Middle frontal gyrus (tissue), 1 donor: Measurements from ENCODE around the gene DPYD.

Source experiments
- DNase-seq: peaks from one replicate; pipeline ENCODE4 v3.0.0-alpha.2; 2015; ENCODE audit warnings: low spot score; ENCODE audit errors: extremely low spot score

Gene DPYD

DNA sequence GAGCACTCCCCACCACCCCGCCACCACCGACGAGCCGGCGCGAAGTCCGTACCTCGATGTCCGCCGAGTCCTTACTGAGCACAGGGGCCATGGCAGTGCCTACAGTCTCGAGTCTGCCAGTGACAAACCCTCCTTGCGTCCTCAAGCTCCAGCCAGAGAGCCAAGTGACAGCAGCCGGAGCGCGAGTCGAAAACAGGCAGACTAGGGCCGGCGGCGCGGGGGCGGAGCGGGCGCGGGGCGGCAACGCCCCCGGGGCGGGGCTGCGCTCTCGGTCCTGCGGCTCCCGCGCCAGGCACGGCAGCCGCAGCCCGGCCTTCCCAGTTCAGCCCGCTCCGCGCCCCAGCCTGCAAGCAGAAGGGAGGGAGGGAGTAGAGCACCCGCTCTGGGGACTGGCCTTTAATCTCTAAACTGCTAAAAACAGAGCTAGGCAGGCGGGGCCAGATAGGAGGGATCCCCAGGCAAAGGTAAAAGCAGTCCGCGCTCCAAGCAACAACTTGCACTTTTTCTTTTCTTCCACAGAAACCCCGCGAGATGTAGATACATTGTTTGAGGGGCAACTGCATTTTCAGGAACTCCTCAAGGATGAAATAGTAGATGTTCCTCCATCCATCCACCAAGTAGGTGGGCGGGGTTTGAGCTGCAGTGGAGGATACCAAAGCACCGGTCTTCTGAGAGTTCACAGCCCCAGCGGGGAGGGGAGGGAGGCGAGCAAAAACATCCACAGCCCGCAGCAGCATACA lies at the start of gene DPYD:
TSS of gene DPYD (minus strand) at position 203 of the 740 bp plus-strand sequence. CDS start at position 91, 112 bp downstream.
- peak; percentile 79 for DNase-seq

DNA sequence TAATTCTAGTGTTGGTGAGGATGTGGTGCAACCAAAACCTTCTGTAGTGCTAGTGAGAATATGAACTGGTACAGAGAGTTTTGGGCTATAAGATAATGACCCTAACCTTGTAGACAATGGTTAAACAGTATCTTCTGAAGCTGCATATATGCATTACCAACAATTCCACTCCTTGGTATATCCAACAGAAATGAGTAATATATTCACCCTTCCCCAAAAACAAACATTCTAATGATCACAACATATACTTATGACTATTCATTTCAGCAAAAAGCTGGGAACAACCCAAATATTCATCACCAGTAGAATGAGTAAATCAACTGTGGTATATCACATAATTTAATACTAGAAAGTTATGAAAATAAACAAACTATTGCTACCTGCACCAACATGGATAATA lies 39.6 kb upstream of the DPYD start:
- no peak for DNase-seq

DNA sequence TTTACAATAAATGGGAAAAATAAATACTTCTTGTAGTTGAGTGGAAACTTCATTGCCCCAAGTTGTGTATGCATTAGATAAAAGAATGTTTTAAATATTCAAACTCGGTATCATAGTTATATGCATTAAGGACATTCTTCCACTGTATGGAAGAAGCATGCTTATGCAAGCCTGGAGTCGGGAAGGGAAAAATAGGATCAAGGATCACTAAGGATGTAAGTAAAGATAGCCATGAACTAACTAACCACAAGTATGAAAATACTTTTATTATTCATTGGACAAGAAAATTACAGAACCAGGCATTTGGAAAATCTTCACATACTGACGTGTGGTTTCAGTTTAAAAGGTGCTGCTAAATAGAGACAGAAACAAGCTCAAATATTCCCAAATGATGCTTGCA lies 26.9 kb upstream of the DPYD start:
- no peak for DNase-seq

DNA sequence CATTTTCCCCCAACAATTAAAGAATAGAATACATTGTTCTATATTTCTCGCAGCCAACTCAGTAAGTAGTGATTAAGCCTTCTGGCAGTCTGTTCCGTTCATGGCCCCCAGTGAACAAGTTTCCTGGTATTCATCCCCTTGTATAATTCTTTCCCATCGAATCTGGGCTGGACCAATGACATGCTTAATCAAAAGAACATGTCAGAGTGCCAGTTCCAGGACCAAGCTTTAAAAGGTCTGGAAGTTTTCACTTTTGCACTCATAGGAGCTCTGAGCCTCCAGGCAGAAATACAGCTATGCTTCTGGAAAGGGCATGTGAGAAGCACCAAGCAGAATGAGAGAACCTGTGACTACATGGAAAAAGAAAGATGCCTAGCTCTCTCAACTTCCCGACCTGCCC lies 22.5 kb upstream of the DPYD start:
- DNase-seq = no peak

DNA sequence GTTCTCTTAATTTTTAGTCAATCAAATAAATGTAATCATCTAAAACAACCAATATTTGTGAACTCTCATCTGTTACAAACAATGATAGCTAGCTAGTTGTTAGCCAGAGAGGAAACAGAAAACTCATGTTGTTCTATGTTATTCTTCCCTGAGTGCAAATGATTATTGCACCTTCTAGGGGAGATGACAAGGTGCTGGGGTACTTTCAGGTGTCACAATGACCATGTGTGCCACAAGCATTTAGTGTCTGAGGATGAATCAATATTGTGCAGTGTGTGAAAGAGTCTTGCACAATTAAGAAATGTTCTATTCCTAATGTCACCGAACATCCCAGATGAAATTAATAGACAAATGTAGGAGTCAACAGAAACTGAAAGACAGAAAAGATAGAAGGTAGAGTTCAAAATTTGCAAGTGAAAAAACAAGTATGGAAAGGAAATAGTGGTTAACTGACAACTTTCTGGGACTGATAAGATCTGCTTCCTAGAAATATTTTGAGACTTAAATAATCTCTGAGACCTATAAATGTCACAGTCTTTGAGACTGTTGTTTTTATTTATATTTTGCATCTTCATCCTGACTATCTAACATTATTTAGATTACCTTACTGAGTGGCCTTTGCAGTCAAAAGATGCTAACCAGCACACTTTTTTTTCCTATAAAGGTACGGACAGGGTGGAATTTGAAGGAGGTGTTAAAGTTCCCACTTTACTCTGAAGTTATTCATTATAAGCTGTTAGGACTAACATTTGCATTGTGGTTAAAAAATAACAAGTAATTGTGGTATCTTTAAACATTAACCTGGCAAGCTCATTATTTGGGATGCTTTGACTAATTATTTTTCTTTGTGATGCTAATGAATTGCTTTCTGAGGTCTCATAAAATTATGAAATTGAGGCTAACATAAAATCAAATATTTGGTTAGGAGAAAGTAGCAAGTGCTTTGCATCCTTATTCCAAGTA lies 21.6 kb upstream of the DPYD start:
- no peak for DNase-seq

DNA sequence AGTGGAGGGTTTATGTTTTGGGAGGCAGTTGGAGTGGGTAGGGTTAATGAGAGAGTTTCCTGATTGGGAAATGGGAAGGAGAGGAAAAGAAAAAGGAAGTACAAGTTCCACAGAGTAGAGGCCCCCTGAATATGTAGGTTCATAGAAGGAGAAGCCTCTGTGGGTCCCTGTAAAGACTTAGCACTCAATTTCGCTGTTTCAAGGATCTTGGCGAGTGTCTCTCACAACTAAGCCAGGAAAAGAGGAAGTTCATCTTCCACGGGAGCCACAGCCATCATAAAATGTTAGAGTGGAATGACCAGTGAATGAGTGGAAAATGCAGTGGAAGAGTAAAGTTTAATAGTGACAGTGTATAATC lies 17.4 kb upstream of the DPYD start:
- no peak for DNase-seq

DNA sequence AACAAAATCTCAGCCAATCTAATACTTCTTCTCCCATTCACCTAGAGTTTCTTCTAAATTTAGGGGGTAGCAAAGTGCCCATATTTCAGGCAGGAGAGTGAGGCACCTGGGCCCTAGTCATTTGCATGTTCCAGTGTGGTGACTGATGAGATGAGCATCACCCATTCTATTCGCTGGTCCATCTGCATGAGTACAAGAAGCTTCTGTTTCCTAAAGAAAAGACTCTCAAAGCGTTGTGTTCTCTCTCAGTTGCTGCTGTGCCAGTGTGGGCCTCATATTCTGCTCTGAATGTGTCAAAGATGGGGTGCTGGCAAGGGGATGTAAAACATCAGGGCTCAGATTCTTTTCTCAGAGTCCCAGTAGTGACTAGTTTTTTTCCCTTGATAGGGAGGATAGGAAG lies 16.1 kb upstream of the DPYD start:
- DNase-seq = no peak

DNA sequence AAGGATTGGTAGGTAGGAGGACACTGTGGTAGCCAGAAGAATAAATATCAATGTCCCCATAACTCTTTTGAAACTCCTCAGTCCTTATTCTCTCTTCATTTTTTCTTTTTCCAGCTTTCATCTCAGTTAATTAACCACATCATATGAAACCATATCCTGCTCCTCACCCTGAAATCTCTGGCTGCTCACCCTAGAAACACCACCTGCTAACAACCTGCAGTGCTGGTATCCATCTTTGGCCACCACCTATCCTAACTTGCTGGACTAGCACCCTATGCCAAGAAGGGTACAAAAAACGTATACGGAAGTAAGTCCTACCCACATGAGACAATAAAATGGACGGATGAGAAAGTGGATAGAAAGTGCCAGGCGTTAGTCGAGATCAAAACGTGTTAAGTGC lies 13.7 kb upstream of the DPYD start:
- DNase-seq = no peak

DNA sequence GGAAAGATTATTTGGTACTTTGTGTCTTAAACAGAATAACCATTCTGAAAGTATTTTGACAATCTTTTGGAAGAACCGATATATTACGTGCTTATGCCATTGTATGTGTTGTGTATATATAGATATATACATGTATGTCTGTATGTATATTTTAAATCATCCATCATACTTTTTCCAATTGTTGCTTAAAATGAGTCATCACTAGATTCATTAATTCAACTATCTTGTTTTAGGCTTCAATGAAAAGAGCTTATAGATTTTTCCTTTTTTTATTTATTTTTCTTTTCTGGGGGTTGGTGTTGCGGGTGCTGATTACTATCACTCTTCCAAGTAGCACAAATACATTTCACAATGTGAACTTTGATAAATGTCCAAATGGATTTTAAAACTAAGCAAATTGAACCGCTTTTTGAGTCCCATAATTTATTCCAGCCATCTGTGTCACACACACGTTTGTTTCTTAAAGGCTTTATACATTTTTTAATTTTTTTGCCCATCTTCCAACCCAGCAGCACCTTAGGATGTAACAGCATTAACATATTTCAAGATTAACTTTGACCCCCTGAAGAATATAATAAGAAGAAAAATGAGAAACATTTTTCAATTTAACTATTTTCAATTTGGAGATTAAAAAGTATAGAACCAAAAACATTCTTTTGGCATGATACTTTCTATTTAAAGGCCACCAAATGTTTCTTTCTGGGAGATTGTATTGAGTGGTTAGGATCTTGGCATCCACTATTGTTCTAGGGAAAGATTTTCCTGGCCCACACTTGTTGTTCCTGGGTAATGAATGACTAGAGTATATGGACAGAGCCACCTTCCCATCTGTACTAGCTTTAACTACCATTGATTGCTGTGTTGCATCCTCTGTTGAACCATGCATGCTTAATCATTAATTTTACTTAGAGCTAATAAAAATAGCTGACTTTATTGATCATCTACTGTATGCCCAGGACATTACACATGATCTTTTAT lies 9.3 kb upstream of the DPYD start:
- no peak for DNase-seq

DNA sequence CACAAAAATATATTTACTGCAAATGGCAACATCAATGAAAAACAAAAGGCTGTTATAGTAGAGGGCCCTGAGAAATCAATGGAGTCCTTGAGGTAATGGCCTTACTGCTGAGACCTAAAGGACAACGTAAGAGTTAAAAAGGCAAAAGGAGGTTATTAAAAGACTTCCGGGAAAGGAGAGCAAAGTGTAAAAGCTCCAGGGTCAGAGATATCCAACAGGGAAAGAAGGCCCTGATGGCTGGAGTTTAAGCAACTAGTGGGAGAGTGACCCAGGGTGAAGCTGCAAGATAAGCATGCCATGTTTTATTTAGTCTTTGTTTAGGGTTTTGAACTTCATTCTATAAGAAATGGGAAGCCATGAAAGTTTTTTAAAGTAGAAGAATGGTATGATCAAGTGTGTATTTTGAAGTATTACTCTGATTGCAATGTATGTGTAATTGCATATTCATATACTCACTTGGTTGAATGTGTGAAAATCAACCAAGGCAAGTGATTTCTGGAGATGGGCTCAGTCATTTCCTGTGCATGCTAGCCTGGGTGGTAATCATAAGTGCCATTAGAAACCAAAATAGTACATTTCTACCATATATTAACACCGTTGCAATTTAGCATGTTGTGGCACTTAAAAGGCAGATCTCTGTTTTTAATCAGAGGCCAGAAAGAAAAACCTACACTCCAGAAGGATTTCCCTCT lies 5.3 kb upstream of the DPYD start:
- DNase-seq = no peak

DNA sequence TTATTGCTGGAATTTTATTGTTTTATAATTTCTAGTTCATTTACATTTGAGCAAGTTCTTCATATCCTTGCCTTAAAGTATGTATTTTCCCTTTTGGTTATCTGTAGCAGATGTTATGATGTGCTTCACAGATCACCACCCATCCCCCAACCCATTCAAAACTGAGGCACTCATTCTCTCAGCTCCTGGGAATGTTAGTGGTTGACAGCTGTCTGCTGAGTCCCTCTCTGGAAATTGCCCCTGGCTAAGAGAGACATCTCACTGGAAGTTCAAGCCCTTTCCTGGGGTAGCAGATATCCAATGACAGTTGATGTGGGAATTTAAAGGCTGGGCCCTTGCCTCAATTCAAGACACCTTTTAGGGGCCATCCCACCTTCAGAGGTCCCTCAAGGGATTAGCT lies 4.3 kb upstream of the DPYD start:
- DNase-seq = no peak

DNA sequence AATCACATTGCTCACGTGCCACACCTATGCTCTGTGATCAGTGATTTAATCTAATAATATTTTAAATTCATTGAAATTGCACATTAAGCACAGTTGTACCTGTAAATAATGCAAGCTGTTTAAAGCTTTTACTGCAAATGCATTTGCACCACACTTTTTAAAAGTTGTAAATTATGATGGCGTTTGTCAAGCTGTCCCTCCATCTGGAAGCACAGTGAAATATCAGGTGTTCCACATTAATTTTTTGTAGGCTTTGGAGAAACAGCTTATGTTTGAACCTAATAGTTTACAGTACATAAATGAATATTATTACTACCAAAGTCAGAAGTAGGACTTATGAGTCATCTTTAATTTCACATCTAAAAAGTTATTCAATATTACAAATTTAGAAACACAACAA lies 3.0 kb upstream of the DPYD start:
- no peak for DNase-seq

DNA sequence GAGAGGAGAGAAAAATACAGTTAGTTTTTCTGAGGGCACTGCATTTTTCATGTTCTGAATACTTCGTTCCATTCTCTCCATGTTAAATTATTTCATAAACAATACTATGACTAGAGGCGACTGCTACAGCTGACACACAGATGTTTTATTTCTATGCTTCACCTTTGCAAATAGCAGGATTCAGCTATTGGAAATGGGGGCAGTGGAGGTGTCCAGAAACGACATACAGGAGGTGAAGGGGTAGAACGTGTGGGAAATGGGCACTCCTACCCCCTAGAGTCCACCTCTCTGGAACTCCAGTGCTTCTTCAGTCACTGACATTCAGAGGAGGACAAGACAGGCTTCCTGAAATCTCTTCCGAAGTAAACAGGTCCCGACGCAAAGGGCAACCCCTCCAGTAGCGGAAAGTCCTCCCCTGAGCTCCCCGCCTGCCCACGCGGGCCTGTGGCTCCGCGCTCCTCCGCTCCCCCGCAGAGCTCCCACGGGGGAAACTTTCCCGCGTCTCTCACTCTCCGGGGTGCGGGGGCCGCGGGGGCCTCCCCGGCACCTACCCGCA lies 480 bp downstream of the DPYD start:
- DNase-seq = no peak

DNA sequence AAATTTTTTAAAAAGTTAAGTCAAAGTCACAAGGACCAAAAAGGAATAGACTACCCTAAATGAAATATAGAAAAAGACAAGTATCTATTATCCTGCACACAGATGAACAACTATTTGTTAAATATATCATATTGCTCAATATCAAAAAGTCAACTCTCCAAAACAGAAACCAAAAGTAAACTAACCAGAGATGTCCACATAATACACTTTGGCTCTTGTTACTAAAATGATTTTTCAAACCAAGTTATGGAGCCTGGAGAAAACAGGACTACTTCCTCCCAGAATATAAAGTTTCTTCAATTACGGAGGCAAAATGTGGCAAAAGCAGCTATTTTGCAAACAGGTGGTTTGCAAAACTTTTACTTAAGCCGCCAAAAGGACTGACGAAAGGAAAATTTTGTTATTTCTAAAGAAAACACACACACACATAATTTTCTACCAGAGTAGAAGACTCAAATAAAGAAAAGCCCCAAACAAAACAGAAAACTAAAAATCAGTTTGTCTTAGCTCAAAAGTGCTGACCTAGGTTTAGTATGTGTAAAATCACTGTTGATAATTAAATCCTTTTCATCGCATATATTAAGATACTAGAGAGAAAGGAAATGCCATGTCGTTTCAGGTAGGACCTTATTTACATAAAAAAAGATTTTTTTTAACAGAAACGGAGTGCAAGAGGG lies 1.1 kb downstream of the DPYD start:
- DNase-seq = no peak

DNA sequence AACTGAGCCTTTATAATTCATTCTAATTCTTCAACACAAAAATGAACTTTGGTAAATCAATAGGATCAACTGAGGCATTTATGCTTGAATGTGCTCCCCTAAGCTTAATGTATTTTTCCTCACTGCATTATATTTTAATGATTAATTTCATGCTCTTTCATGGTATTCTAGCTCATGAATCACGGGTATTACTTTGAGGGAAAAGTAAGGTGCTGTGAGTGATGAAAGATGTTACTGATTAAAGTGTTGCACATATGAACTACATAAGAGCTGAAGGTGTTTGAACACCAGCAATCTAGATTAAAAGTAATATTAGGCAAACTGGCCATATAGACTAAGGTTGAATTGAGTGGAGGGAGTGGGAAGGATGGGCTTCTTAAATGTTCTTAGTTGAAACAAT lies 1.9 kb downstream of the DPYD start:
- no peak for DNase-seq

DNA sequence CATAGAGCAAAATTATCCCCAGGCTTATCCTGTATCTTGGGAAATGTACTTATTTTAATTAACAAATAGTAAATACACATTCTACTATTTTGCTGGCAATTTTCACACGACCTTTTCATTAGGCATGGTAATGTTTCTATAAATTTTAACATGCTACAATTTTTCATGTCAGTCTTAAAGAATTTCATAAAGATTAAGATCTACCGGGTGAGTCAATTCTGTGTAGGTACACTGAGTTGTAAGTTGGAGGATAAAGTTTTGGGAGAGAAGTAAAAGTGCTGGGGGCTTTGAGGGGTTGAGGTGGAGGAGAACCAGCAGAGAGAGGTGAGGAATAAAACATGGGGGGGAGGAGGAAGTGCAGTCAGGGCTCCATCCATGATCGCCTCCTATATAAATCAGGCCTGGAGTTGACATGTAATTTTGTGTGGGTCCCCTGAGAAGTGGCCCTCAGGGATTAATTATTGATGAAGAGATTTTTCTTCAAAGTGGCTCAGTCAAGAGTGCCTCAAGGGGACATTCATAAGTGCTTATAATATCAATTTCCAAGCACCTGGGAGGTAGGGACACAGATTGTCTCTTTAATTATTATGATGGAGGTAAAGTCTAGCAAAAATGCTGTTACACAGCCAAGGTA lies 7.2 kb downstream of the DPYD start:
- DNase-seq = no peak

DNA sequence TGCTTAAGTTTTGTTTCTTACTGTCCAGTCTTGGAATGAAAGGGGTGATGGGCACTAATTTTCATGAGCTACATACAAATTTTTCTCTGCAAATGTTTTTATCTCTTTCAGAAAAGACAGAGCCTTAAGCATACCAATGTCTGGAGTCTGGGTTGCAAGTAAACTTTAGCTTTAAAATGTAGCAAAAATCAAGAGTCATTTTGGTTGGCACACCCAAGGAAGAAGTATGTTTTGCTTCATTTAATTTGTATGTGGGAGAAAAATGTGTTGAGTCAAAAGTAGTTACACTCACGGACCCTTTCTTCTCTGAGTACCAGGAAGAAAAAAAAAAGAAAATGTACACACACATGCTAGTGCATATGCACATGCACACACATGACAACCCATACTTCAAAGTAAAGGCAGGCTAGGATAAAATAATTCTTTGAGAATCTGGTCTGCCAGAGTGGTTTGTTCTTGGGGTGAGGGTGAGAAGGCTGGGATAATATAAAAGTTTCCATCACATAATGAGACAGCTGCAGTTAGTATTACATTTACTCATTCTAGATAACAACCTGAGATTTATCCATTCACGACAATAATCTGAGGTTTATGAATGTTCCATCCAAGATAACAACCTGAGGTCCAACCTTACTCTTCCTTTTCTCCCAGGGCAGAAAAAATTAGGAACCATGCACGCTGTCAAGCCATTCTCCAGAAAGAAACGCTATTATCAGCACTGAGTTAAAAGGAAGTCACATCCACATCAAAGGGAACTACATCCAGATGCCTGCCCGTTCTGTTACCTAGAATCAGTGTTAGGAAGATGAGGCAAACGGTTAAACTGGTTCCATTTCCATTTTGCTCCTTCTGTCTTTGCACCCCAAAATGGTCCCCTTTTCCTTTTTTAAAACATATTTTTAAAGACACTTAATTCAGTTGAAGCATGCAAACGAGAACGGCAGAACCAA lies 9.3 kb downstream of the DPYD start:
- DNase-seq = no peak

DNA sequence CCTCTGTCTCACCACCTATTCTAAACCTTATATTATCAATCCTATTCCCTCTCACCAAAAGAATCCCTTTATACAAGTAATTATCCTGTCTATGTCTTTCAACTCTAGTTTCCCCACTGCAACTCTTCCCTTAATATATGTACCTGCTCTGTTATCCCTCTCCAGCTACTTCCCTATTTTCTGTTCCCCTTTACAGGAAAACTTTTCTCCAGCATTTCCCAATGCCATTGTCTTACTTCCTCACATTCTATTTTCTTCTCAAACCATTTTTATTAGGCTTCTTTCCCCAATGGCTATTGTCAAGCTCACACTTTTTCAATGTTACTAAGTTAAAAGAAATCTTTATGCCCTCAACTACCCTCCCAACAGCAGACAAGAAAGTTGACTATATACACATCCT lies 11.6 kb downstream of the DPYD start:
- no peak for DNase-seq
